T47D (cell line): Measurements from ENCODE around the gene STOM.

Experiments
- DNase-seq, 2 experiments: peaks; one replicate each; pipeline versions ENCODE4 v3.0.0 to v3.0.0-alpha.2; 2011 to 2012; ENCODE audit warnings: low read depth in 1 of 2, low spot score in 1 of 2
- JUND ChIP-seq: IDR thresholded peaks from 2 replicates; pipeline ENCODE4 v1.6.1; 2012; ENCODE audit warnings: low read depth
- in situ Hi-C: cut with HindIII; loops from 2 replicates; pipeline ENCODE4 v1.10.0; 2016; ENCODE audit warnings: low sequenced_read_pairs, low pct_unique_long_range_greater_than_20kb

Gene STOM

GRCh38 chr9:121305269-121305994 lies 64.6 kb downstream of the STOM start:
- no peak for TF ChIP-seq JUND
- in situ Hi-C loops, result no loop called here
- DNase-seq, result no peak

- in situ Hi-C loops, result no loop called here
- TF ChIP-seq JUND, result no peak
- DNase-seq, result no peak
These were observed 65.3 kb downstream of the STOM start for GRCh38 chr9:121304707-121305106.

- DNase-seq, result no peak
- in situ Hi-C loops, result no loop called here
These were observed 66.3 kb downstream of the STOM start for GRCh38 chr9:121303456-121304451.

GRCh38 chr9:121302786-121303185 lies 67.3 kb downstream of the STOM start:
- in situ Hi-C loops, result no loop called here
- no peak for TF ChIP-seq JUND
- no peak for DNase-seq

More at GRCh38 chr9:121303456-121304451, 66.3 kb downstream of the STOM start:
- no peak for TF ChIP-seq JUND

- TF ChIP-seq JUND, result no peak
- no peak for DNase-seq
- in situ Hi-C loops, result no loop called here
These were observed 67.7 kb downstream of the STOM start for GRCh38 chr9:121302341-121302740.

- TF ChIP-seq JUND, result no peak
- DNase-seq, result no peak
- in situ Hi-C loops, result no loop called here
These were observed 68.2 kb downstream of the STOM start for GRCh38 chr9:121301881-121302286.

- TF ChIP-seq JUND, result no peak
- no peak for DNase-seq
- in situ Hi-C loops, result no loop called here
These were observed 69.5 kb downstream of the STOM start for GRCh38 chr9:121300283-121301119.

- no peak for DNase-seq
- in situ Hi-C loops, result no loop called here
- no peak for TF ChIP-seq JUND
These were observed 70.4 kb downstream of the STOM start for GRCh38 chr9:121299467-121300282.

- no peak for TF ChIP-seq JUND
- no peak for DNase-seq
- in situ Hi-C loops, result no loop called here
These were observed 71.2 kb downstream of the STOM start for GRCh38 chr9:121298689-121299466.

GRCh38 chr9:121298016-121298538 lies 72.0 kb downstream of the STOM start:
- in situ Hi-C loops, result no loop called here
- TF ChIP-seq JUND, result no peak
- no peak for DNase-seq

- in situ Hi-C loops, result no loop called here
- no peak for TF ChIP-seq JUND
- no peak for DNase-seq
These were observed 72.7 kb downstream of the STOM start for GRCh38 chr9:121297389-121297788.
